ENCODE data around the gene TAF1. TPM values are rescaled to one million over a fixed set of nuclear protein-coding genes. Genes with fewer than 3 reads are reported as not detected.

The TAF1 gene
- total RNA-seq, 2 experiments from 2014 or later, result 29.0 to 33.0 TPM

Other genes with a start within 250 kb of the TAF1 start
- gene MED12, start 247.8 kb upstream of the TAF1 start, total RNA-seq, result 10 to 100 TPM; 56.5 to 61.3 TPM
- 1 to 10 TPM in 1 of 2 experiments, under 1 TPM in 1; 0.90 to 1.2 TPM for gene NLGN3, start 221.5 kb upstream of the TAF1 start, total RNA-seq
- not detected for gene GJB1, start 143.1 kb upstream of the TAF1 start, total RNA-seq
- 10 to 100 TPM; 21.5 to 22.2 TPM for gene ZMYM3, start 112.2 kb upstream of the TAF1 start, total RNA-seq
- gene NONO, start 82.7 kb upstream of the TAF1 start, total RNA-seq, result 100 to 1,000 TPM; 376 to 400 TPM
- 1 to 10 TPM; 2.9 to 4.4 TPM for gene ITGB1BP2, start 64.6 kb upstream of the TAF1 start, total RNA-seq
- gene OGT, start 166.7 kb downstream of the TAF1 start, total RNA-seq, result 100 to 1,000 TPM; 360 to 382 TPM
- gene GCNA, start 212.1 kb downstream of the TAF1 start, total RNA-seq, result 1 to 10 TPM; 4.4 to 5.3 TPM